GM18520 (cell line): Measurements from ENCODE around the gene SLC2A14.
"Not testable (repeated sequence)": the region's sequence is repeated elsewhere in the genome, so short reads cannot be mapped to it uniquely, and the experiment has no call there.

ENCODE experiments used
- ATAC-seq: cut with Tn5 transposase; IDR thresholded peaks from one replicate; pipeline ENCODE4 v1.9.1; 2021; ENCODE audit not compliant: unreplicated experiment

SLC2A14 gene

DNA sequence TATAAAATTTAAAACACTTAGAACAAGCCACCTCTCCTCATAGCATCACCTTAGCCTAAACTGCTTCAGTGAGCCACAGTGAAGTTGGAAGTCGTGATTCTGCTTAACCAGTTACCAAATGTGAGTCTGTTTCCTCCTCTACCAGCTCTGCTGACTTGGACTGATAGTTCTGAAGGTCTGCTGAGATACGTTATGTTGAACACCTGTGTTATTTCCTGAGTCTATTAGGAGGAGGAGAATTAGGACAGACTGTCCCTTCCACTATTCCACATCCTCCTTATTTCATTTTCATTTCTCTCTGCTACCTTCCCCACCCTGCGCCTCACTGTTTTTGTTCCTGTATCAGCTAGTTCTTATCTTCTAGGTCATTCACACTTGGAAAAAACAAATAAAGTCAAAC, 2.4 kb downstream of the SLC2A14 start:
- no peak for ATAC-seq

- no peak for ATAC-seq
These were observed 3.6 kb downstream of the SLC2A14 start for GRCh38 chr12:7869137-7869536.

GRCh38 chr12:7868391-7868790, 4.3 kb downstream of the SLC2A14 start:
- ATAC-seq: no peak

GRCh38 chr12:7864601-7865150, 8.0 kb downstream of the SLC2A14 start:
- ATAC-seq: no peak

DNA sequence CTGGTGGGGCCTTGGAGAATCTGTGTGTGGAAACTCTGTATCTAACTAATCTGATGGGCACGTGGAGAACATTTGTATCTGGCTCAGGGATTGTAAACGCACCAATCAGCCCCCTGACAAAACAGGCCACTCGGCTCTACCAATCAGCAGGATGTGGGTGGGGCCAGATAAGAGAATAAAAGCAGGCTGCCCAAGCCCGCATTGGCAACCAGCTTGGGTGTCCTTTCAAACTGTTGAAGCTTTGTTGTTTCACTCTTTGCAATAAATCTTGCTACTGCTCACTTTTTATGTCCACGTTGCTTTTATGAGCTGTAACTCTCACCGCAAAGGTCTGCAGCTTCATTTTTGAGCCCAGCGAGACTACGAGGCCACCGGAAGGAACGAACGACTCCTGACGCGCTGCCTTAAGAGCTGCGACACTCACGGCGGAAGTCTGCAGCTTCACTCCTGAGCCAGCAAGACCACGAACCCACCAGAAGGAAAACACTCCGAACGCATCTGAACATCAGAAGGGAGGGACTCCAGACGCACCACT, 9.8 kb downstream of the SLC2A14 start:
- not testable (repeated sequence) for ATAC-seq

GRCh38 chr12:7862301-7862700, 10.4 kb downstream of the SLC2A14 start:
- not testable (repeated sequence) for ATAC-seq

GRCh38 chr12:7859552-7859951, 13.2 kb downstream of the SLC2A14 start:
- no peak for ATAC-seq

GRCh38 chr12:7857971-7858370, 14.7 kb downstream of the SLC2A14 start:
- ATAC-seq: no peak

DNA sequence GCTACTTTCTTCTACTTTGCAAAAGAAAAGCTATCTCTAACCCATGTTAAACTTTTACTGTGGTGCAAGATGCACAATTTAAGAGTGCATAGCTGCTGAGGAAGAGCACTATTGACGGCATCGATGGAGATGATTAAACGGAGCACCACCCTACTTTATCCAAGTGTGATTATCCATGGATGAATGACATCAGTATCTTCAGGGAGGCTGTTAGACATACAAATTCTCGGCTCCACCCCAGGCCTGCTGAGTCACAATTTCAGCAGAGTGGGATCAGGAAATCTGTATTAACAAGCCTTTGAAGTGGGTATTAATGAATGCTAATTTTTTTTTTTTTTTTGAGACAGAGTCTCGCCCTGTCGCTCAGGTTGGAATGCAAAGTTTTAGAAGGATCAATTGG, 16.2 kb downstream of the SLC2A14 start:
- no peak for ATAC-seq

DNA sequence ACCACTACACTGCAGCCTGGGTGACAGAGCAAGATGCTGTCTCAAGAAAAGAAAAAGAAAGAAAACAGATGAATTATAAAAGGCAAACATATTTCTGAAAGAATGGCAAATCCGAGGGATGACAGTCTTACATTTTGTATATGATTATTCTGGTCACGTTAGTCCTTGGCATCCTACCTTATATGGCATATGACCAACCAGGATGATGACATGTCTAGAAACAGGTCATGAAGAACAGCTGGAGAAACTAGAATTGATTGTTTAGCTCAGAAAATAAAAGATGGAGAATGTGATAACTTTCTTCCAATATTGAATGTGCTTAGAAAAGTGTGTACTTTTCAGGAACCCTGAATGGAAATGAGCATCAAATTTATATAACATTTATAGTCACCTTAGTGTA, 19.2 kb downstream of the SLC2A14 start:
- ATAC-seq: no peak

DNA sequence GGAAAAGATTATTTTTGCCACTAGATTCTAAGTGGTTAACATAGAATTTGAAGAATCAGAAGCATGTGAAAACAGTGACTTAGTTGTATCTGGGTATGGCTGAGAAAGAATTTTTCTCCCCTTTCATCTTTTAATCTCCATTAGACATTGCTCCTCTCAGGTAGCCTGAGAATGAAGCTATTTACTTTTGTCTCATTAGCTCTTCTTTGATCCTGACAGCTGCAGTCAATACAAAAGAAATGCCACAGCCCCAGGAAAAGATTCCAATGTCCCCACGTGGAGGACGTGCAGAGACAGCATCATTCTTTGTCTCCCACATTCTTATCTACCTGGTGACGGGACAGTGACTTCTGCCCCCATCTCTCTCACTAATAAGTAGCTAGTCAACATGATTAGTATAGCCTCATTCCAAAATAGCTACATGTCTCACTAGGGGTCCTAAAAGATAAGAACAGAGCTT, 21.1 kb downstream of the SLC2A14 start:
- ATAC-seq: not testable (repeated sequence)

DNA sequence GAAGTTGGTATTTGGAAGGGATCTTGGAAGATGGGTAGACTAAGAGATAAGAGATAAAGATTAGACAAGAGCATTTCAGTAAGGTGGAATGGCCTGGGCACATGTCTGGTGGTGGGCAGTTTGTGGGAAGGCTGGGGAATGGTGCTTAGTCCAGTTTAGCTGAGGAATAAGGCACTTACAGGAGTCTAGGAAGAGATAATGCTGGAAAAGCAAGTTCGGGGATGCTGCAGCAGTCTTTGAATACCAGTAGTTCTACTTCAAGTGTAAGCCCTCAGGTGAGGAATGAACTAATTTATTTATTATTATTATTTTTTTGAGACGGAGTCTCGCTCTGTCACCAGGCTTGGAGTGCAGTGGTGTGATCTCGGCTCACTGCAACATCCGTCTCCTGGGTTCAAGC, 22.6 kb downstream of the SLC2A14 start:
- not testable (repeated sequence) for ATAC-seq

DNA sequence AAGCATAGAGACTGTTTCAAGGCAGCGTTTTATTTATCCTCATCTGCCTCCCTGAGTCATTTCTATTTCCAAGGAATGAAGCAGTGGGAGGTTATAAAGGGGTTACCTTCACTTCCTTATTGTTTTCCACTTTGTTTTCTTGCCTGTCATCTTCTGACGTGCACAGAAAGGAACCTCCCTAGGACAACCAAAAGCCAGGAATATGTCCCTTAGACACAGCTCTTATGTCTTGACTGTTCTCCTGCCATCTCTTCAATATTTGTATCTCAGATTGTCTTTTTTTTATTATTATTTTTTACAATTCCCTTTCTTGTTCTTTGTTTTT, 24.7 kb downstream of the SLC2A14 start:
- not testable (repeated sequence) for ATAC-seq

DNA sequence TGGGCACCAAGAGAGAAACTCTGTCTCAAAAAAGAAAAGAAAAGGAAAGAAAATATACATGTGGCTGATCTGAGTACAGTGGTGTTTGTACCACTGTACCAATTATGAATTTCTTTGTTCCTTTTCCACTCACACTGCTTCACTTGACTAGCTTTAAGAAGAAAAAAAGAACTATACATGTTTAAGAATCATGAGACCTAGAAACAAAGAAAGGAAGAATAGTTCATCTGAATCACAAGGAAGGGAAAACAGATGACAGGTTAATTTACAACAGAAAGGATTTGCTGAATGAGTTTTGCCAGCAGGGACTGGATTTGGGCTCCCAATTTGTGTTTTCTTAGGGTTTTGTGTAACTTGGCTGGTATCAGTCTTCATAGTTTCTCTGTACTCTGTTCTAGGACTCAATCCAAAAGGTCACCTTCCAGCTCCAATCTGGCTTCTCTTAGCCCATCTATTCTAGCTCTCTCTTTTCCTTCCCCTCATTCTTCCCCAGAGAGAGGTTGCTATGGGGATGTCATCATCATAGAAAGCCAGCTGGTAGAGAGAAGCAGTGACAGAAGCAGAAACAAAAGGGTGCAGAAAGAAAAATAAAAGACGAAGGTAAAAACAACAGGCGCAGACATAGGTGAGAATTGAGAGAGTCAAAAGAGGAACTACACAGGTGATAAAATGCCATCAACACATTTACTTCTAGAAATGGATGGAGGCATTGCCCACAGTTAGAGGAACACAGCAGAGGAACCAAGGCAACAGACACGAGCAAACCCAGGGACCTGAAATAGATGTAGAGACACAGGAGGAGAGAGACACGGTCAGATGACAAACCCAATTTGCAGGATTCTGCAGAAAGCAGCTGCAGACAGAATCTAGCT, 25.3 kb downstream of the SLC2A14 start:
- ATAC-seq: not testable (repeated sequence)

DNA sequence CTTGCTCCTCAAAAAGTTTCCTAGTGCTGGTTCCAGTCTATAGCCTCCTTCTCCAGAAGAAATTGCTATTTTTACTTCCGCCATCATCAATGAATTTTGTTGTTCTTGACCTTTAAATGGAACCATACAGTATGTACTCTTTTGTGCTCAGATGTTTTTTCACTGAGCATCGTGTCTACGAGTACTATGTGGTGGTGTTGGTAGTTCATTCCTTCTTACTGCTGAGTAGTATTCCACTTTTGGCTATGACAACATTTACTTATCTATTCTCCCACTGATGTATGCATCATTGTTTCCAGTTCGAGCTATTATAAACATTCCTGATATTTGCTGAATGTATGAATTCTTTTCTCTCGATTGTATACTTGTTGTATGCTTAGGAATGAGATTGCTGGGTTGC, 28.6 kb downstream of the SLC2A14 start:
- ATAC-seq: no peak

DNA sequence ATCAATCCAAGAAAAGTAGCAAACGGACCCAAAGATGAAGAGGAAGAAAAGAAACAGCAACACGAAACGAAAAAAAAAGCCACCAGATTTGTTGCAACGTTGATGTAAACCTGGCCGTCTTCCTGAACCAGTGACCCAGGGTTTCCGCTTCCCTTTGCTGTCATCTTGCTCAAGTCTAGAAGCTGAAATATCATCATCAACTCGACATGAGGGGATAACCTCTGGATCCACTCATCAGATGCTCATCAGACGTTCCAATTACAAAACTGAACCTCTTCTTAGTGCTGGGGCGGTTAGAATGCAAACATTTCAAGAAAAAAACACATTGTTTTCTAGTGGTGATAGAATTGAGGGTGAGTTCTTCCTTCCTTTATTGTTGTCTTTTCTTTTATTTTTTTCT, 29.1 kb downstream of the SLC2A14 start:
- ATAC-seq: not testable (repeated sequence)

GRCh38 chr12:7843149-7843548, 29.6 kb downstream of the SLC2A14 start:
- ATAC-seq: not testable (repeated sequence)

DNA sequence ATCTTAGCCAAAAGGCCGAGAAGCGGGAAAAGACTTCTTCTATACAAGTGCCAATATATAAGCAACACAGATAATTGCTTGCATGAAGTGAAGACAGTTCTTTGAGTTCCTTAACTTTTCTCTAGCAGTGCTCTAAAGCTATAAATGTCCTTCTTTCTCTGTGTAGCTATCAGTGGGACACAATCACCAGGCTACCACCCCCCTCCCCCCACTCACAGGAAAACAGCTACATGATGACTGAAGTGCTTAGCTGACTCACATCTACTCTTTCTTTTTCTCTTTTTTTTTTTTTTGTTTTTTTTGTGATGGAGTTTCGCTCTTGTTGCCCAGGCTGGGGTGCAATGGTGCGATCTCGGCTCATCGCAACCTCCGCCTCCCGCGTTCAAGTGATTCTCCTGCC, 30.3 kb downstream of the SLC2A14 start:
- not testable (repeated sequence) for ATAC-seq

- ATAC-seq: not testable (repeated sequence)
These were observed 32.9 kb downstream of the SLC2A14 start for GRCh38 chr12:7839848-7840247.

- not testable (repeated sequence) for ATAC-seq
These were observed 33.5 kb downstream of the SLC2A14 start for GRCh38 chr12:7839226-7839625.

GRCh38 chr12:7837366-7837765, 35.3 kb downstream of the SLC2A14 start:
- no peak for ATAC-seq

DNA sequence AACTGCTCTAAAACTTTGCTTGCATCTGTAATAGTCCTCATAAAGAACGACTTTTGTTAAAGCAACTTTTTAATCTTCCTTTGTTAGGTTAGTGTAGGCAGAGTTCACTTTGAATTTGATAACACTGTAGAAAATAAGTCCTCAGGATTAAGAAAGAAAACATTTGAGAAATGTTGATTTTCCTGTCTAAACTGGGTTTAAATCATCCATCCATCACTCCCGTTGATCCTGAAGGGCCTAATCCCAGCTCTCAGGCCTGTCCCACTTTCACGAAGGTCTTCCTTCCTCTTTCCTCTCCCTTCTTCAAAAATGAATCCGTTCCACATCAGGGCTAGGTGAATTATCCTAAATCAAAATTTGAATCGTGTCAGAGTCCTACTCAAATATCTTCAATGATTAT, 36.9 kb downstream of the SLC2A14 start:
- no peak for ATAC-seq
